HTR-8/SVneo (cell line): ENCODE data around the gene SYT2.
A peak's percentile ranks its signal among the peaks of the same experiment; 100 is the strongest.

Experiments used
- DNase-seq: peaks from one replicate; pipeline ENCODE4 v3.0.0; 2011; ENCODE audit warnings: low spot score, mixed read lengths; ENCODE audit not compliant: insufficient read length
- FAIRE-seq: peaks from 2 replicates; lab custom pipeline; 2011; peaks lifted over from hg19 to GRCh38; lab: Jason Lieb, UNC

Gene SYT2

DNA sequence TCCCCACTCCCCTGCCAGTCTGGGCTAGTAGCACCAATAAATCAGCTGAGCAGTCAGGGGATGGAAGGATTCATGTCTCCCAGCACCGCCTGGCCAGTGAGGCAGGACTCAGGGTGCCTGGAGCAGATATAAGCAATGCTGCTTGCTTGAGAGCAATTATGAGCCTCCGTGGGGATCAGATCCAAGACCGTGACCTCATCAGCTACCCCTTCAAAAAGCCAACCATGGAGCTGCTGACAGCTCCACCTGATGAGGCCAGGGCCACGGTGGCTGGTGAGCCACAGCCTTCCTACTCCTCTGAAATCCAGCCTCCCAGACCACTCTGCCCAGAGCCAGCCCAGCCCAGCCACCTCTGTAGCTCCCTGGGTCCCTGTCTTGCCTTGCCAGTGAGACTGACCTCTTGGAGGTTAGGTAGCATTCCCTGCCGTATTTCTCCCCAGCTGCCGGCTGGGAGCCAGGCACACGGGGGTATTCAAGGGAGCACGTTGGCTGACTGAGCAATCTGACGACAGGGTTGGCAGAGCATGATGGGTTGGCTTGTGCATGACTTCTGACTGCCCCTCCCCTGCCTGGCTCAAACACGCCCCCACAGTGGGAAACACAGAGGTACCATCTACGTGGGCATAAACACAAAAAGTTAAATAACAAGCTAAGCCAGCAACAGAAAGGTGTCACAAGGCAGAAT, 28.4 kb downstream of the SYT2 start:
- DNase-seq (no peak), FAIRE-seq (no peak)

DNA sequence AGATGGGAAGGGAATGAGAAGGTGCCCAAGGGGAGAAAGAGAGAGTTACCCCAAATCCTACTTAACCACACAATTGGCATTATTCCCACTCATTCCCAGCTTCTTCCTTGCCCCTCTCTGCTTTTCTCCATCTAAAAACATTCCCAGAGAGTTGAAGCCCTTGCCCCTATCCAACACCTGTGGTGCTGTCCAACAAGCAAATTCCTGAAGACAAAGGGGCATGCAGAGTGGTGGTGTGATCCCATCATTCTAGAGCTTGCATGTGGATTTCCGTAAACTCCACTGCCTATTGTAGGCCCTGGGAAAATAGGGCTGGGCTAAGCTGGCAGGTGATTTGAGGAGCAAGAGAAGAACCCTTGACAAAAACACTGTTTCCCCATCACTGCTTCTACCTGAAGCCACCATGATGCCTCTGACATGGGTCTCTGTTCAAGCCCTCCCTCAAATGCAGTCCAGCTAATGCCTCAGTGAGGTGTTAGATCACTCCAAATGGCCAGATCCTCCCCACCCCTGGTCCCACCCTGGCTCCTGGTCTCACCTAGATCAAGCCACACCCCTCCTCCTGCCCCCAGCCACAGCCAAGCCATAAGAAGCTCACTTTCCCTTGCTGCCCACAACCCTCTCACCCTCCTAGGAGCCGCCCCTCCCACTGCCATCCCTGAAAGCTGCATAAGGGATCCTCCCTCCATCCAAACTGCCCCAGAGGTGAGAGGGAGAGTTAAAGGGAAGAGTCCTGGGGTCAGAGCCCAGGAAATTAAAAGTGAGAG, 29.5 kb downstream of the SYT2 start:
- FAIRE-seq = no peak
- DNase-seq = no peak

GRCh38 chr1:202679406-202680177, 30.7 kb downstream of the SYT2 start:
- DNase-seq = no peak
- FAIRE-seq = no peak

GRCh38 chr1:202677433-202677832, 32.8 kb downstream of the SYT2 start:
- no peak for DNase-seq
- FAIRE-seq = no peak

- DNase-seq = no peak
- FAIRE-seq = no peak
These were observed 36.7 kb downstream of the SYT2 start for GRCh38 chr1:202673531-202673930.

DNA sequence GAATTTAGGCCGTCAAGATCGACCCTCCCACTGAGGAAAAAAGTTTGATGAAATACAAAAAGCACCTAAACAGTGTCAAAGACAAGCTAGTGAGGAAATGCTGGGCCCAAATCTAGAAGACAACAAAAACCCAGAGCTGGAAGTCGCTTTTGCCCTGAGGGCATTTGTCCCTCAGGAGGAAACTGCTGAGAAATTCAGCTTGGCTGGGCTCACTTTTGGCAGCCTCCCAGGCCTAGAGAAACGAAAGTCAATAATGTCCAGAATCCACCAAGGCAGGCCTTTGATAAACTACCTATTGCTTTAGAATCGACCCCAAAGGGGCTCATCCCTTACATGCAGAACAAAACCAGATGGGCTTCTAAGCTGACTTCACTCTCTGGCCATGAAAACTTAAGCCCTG, 38.9 kb downstream of the SYT2 start:
- no peak for FAIRE-seq
- DNase-seq = peak; percentile 20

GRCh38 chr1:202665417-202665816, 44.8 kb downstream of the SYT2 start:
- FAIRE-seq = no peak
- no peak for DNase-seq

DNA sequence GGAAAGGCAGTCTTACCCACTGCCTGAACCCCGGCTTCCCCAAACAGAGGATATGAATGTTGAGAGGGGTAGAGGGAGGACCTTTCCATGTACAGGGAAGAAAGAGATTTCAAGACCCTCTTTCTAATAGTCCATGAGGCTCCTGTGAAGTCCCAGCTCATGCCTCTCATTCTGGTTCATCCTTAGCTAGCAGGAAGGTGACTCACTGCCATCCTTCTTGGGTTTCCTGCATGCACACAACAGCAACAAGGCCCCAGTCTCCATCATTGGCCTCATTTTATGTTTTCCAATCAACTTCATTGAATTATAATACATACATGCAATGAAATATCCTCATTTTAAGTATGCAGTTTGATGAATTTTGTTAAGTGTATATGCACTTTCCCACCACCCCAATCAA, 46.2 kb downstream of the SYT2 start:
- FAIRE-seq (no peak), DNase-seq (no peak)

DNA sequence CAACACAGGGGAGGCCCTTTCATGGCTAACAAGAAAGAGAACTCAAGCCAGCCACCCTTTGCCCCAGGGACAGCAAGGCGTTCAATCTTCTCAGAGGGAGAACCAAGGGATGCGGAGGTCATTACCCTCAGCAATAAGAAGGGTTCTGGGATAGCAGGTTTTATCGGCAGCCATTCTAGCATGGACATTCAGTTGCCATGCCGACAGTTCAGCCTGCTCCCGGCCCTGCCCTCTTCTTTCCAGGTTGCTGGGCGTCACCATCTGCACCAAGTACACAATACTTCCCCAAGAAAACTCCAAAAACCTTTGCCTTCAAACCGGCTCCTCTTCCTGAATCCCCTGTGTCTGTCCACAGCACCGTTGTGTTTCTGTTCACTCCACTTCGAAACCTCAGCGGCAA, 47.1 kb downstream of the SYT2 start:
- DNase-seq (no peak), FAIRE-seq (no peak)

- FAIRE-seq = no peak
- no peak for DNase-seq
These were observed 48.2 kb downstream of the SYT2 start for GRCh38 chr1:202662081-202662480.

- DNase-seq (no peak), FAIRE-seq (peak; percentile 28)
These were observed 49.0 kb downstream of the SYT2 start for GRCh38 chr1:202661136-202661845.

- FAIRE-seq (no peak), DNase-seq (no peak)
These were observed 50.3 kb downstream of the SYT2 start for GRCh38 chr1:202659974-202660373.

DNA sequence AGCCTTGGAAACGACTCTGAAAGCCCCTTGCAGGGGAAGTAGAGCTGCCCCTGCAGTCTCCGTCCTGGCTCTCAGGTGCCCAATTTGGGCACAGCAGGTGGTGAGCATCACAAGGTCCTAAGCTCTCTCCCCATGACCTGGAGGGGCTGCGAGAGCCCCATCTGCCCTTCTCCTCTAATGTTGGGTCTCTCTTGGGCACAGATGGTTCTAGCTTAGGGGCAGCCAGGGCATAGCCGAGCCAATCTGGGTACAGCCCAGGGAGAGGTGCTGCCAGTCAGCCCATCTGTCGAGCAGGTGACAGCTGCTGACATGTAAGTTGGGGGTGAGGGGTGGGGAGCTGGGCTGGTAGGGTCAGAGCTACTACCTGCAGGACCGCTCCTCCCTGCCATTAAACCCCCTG, 50.7 kb downstream of the SYT2 start:
- FAIRE-seq = no peak
- DNase-seq = no peak

DNA sequence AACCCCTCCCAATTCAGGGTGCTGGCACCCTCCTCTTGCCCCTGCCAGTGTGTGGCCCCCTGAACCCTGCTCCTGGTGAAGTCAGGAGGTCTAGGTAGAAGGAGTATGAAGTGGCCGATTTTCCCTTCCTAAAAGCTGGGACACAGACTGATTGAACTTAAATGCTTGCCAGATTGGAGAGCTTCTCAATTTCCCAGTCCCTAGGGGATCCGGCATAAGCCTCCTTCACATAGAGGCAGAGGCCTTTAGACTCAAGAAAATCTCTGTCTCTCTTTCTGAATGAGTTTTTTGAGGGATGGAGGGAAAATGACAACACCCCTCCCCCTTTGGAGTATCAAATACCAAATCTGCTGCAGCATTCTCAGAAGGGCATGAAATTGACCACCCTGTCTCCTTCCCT, 51.5 kb downstream of the SYT2 start:
- no peak for FAIRE-seq
- no peak for DNase-seq

- FAIRE-seq (no peak), DNase-seq (no peak)
These were observed 51.9 kb downstream of the SYT2 start for GRCh38 chr1:202658251-202658759.

DNA sequence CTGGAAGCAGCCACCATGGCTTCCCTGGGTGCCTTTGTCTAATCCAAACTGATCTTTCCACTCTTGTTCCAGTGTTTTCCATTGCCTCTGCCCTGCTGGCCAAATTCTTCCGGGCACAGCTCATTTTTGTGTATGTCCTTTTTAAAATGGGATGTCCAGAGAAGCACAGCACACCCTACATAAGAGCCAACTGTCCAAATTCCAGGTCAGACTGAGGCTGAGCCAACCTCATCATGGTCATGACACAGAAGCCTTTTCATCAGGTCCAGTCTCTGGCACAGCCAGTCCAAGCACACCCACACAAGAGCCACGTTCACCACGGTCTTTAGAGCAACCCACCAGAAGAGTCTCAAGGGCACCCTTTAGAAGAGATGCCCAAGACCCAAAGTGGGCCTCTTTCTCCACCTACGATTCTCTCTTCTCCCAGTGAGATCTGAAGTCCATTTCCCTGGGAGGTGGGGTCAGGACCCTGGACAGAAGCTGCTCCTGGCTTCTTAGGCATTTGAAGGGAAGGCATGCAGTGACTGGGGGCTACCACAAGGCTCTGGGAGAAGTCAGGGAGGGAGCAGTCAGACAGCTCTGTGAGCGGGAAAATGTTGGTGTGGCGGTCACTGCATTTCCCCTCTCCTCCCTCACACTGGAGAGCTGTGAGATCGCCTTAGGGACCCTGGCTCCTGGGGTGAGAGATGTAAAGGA, 53.2 kb downstream of the SYT2 start:
- FAIRE-seq = no peak
- peak; percentile 62 for DNase-seq

DNA sequence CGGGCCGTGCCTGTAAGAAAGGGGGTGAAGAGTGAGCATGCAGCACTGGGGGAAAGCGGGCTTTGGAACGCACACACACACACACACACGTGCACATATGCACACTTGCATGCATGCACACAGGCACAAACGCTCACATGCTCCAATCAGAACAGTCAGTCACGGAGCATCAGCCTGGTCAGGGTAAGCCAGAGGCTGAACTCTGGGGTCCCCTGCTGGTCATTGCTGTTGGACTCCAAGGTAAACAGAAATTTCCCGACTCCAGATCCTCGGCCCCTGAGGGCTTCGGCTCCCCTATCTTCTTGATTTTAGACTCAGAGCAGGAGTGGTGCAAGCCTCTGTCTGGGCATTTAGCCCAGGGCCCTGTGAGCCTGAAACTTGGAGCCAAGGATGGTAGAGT, 54.2 kb downstream of the SYT2 start:
- FAIRE-seq (no peak), DNase-seq (no peak)

DNA sequence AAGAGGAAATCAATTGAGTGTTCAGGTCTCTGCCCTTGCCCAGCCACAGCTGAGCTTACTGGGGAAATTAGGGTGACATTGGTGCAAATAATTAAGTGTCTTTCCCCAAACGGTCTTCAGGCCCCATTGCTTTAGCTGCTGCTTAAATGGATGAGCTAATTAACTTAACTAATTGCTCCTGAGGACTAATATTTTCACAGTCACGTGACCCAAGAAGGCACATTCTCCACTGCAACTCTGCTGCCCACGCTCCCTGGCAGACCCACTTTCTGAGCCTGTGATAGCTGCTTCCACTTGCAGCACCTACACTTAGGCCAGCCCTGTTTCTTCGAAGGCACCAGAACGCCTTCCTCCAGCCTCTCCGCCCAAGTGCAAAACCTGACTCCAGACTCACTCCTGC, 56.2 kb downstream of the SYT2 start:
- DNase-seq = no peak
- FAIRE-seq = no peak

- no peak for DNase-seq
- FAIRE-seq = no peak
These were observed 60.5 kb downstream of the SYT2 start for GRCh38 chr1:202649553-202650392.
